Body of pancreas (tissue), 4 donors: ENCODE data around the gene ATP5MC3.

ENCODE experiments used
- CTCF ChIP-seq, 7 experiments: fragments of 450-650 bp in 4 of 7; fragments of 200-600 bp in 3 of 7; sonication (generic) in 3 of 7; IDR thresholded peaks; one replicate each; pipeline ENCODE4 v1.5.1; 2016 to 2019; ENCODE audit warnings: antibody characterized with exemption in 7 of 7
- POLR2A ChIP-seq, 3 donors: fragments of 450-650 bp; IDR thresholded peaks; one replicate each; pipeline ENCODE4 v1.6.1; 2016; ENCODE audit warnings: antibody characterized with exemption in 3 of 3, mild to moderate bottlenecking in 2 of 3

- TF ChIP-seq CTCF (IDR thresholded peaks at IDR 0.05) = no peak
- no peak for TF ChIP-seq POLR2A (IDR thresholded peaks at IDR 0.05)
Observed at GRCh38 chr2:175183674-175184073, 2.2 kb upstream of the ATP5MC3 start.
